Transverse colon (tissue), 4 donors: ENCODE data around the gene MGAT5B.

Source experiments
- EP300 ChIP-seq: sonication (generic); formaldehyde crosslinking; IDR thresholded peaks from one replicate; pipeline ENCODE4 v1.6.1; 2017; ENCODE audit warnings: antibody characterized with exemption, low read depth
- POLR2A ChIP-seq: fragments of 450-650 bp; IDR thresholded peaks from one replicate; pipeline ENCODE4 v1.6.1; 2016; ENCODE audit warnings: antibody characterized with exemption, mild to moderate bottlenecking, moderate library complexity
- POLR2AphosphoS5 ChIP-seq, 3 donors: sonication (generic); formaldehyde crosslinking; IDR thresholded peaks; one replicate each; pipeline ENCODE4 v1.6.1; 2016; ENCODE audit warnings: antibody characterized with exemption in 3 of 3
- TF ChIP-seq, protein P1 (sequence below), 5 experiments: fragments of 200-600 bp in 3 of 5; fragments of 450-650 bp in 2 of 5; sonication (generic) in 3 of 5; IDR thresholded peaks; 1 replicate in 2 of 5; 2 replicates in 3 of 5; pipeline ENCODE4 v1.5.1; 2016 to 2017; ENCODE audit warnings: antibody characterized with exemption in 5 of 5, inconsistent platforms in 3 of 5, mild to moderate bottlenecking in 2 of 5, moderate library complexity in 1 of 5

GRCh38 chr17:76966016-76966415 lies 97.8 kb downstream of the MGAT5B start:
- TF ChIP-seq, protein P1, sequence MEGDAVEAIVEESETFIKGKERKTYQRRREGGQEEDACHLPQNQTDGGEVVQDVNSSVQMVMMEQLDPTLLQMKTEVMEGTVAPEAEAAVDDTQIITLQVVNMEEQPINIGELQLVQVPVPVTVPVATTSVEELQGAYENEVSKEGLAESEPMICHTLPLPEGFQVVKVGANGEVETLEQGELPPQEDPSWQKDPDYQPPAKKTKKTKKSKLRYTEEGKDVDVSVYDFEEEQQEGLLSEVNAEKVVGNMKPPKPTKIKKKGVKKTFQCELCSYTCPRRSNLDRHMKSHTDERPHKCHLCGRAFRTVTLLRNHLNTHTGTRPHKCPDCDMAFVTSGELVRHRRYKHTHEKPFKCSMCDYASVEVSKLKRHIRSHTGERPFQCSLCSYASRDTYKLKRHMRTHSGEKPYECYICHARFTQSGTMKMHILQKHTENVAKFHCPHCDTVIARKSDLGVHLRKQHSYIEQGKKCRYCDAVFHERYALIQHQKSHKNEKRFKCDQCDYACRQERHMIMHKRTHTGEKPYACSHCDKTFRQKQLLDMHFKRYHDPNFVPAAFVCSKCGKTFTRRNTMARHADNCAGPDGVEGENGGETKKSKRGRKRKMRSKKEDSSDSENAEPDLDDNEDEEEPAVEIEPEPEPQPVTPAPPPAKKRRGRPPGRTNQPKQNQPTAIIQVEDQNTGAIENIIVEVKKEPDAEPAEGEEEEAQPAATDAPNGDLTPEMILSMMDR (IDR thresholded peaks at IDR 0.05), result no peak
- TF ChIP-seq POLR2AphosphoS5 (IDR thresholded peaks at IDR 0.05) (no peak), EP300 (no peak), POLR2A (no peak)
